KMS-11 (cell line): Measurements from ENCODE around the gene FNBP1.

ENCODE experiments used
- H2AFZ ChIP-seq: fragments of 200-600 bp; sonication (generic); 2 replicates; pipeline ENCODE4 v1.6.1; 2016; ENCODE audit warnings: antibody characterized with exemption, mixed run types, low read depth
- H3K27ac ChIP-seq: fragments of 200-600 bp; sonication (generic); 2 replicates; pipeline ENCODE4 v1.6.1; 2016; ENCODE audit warnings: mild to moderate bottlenecking, mixed run types
- H3K27me3 ChIP-seq: fragments of 200-600 bp; sonication (generic); 2 replicates; pipeline ENCODE4 v1.6.1; 2017; ENCODE audit warnings: mild to moderate bottlenecking, low read depth, mixed run types, moderate library complexity; ENCODE audit not compliant: insufficient read depth
- H3K36me3 ChIP-seq: fragments of 200-600 bp; sonication (generic); 2 replicates; pipeline ENCODE4 v1.6.1; 2017; ENCODE audit warnings: mild to moderate bottlenecking, mixed run types; ENCODE audit not compliant: insufficient read depth
- H3K4me1 ChIP-seq: fragments of 200-600 bp; sonication (generic); 2 replicates; pipeline ENCODE4 v1.6.1; 2016; ENCODE audit warnings: mild to moderate bottlenecking, low read depth, mixed run types; ENCODE audit not compliant: poor library complexity, severe bottlenecking
- H3K4me2 ChIP-seq: fragments of 200-600 bp; sonication (generic); 2 replicates; pipeline ENCODE4 v1.7.0; 2016; ENCODE audit warnings: mild to moderate bottlenecking, mixed run types
- H3K4me3 ChIP-seq: fragments of 200-600 bp; sonication (generic); IDR thresholded peaks from 2 replicates; pipeline ENCODE4 v1.6.1; 2017; ENCODE audit warnings: low read depth, low read length, mixed read lengths; ENCODE audit not compliant: insufficient read depth
- H3K79me2 ChIP-seq: fragments of 200-600 bp; sonication (generic); 2 replicates; pipeline ENCODE4 v1.6.1; 2016; ENCODE audit warnings: low read depth, mixed run types; ENCODE audit not compliant: insufficient read depth
- H3K9ac ChIP-seq: fragments of 200-600 bp; sonication (generic); 2 replicates; pipeline ENCODE4 v1.6.1; 2016; ENCODE audit warnings: mild to moderate bottlenecking, mixed run types
- H4K20me1 ChIP-seq: fragments of 200-600 bp; sonication (generic); 2 replicates; pipeline ENCODE4 v1.6.1; 2016; ENCODE audit warnings: mild to moderate bottlenecking, mixed run types; ENCODE audit not compliant: insufficient read depth
- TF ChIP-seq, protein P1 (sequence below): fragments of 200-600 bp; sonication (generic); conservative IDR thresholded peaks from 2 replicates; pipeline ENCODE4 v1.6.1; 2017; ENCODE audit warnings: low read depth, mild to moderate bottlenecking, antibody characterized with exemption, low read length, moderate library complexity, mixed read lengths

FNBP1 gene

DNA sequence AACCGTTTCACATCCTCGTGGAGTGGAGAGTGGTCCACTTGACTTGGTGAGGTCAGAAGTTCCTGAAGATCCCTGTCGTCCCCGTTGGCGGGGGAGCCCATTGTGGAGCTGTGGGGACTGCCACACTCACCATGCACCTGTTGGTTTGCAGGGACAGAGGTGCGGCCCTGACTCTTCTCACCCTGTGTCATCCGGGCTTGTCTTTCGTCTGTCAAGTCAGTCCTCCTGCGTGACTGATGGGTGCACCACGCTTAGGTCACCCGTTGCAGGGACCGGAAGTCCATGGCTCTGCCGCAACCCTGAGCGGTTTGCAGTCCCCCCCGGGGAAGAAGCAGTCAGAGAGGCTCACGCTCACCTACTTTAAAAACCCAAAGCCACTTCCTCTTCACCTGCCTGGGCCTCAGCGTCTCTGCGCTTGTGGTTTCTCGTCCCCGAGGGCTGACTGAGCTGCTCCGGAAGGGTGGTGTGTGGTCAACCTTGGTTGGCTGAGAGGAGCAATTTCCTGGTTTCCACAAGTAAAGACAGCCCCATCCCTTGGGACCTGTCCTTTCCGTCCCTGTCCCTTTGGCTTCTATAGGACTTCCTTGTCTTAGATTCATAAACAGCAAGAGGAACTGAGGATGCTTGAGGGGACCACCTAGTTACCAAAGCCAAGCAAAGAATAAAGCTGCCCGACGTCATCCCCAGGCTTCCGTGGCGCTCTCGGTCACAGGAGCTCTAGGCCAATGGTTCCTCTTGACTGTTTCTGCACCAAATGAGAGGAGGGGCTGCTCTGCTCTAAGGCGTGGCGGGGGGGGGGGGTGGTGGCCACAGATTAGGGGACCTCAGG, 154.5 kb downstream of the FNBP1 start:
- Histone ChIP-seq H3K36me3 (no peaks in the 10 kb centered on the region), H2AFZ (peak overlapping the region; percentile 41; the same call in 1 of the 2 replicates), H3K27ac (peak overlapping the region; percentile 92), H3K27me3 (no peaks in the 10 kb centered on the region), H3K4me2 (peak overlapping the region; percentile 100), H4K20me1 (no peaks in the 10 kb centered on the region), H3K79me2 (peaks cover 6% of the 10 kb centered on the region; the same call in 1 of the 2 replicates), H3K4me1 (peaks cover 64% of the 10 kb centered on the region), H3K9ac (peak overlapping the region; percentile 82), H3K4me3 (no peak overlapping the region)
- TF ChIP-seq, protein P1, sequence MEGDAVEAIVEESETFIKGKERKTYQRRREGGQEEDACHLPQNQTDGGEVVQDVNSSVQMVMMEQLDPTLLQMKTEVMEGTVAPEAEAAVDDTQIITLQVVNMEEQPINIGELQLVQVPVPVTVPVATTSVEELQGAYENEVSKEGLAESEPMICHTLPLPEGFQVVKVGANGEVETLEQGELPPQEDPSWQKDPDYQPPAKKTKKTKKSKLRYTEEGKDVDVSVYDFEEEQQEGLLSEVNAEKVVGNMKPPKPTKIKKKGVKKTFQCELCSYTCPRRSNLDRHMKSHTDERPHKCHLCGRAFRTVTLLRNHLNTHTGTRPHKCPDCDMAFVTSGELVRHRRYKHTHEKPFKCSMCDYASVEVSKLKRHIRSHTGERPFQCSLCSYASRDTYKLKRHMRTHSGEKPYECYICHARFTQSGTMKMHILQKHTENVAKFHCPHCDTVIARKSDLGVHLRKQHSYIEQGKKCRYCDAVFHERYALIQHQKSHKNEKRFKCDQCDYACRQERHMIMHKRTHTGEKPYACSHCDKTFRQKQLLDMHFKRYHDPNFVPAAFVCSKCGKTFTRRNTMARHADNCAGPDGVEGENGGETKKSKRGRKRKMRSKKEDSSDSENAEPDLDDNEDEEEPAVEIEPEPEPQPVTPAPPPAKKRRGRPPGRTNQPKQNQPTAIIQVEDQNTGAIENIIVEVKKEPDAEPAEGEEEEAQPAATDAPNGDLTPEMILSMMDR, result no peak

DNA sequence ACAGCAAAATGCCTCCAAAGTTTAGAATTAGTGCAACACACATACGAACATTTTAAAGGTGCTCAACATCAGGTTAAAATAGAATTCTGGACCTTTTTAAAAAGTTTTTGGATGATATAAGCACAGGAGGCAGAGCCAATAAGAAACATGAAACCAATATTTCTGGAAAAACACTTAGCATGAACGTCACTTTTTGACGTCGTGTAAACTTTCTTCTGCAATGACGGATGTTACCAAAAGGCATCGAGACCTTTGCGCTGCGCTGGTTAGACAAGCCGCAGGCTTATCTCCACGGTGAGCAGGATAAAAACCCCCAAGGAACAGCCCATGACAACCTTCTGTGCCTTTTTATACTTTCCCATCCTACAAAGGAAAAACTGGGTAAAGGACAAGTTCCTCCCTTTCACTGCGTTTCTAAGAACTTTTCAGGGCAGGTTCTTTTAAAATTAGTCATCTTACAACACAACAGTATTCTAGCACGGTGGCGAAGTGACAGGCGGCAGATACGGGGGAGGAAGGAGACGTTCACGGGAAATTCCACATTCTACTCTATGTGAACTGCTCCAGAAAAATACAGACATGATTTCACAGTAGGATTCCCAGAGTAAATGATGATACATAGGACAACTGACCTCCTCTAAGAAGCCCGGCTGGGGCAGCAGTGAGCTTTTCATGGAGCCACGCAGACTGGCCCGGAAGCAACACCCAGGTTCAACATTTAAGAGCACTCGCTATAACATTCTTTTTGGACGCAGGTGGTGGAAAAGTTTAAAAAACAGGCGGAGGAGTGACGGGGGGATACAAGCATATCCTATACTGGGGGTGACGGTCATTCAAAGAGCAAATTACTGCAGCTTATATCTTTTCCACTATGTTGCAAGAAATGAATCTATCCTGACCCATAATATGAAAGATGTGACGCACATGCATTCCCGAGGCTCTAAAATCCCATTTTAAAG, 155.4 kb downstream of the FNBP1 start:
- Histone ChIP-seq H2AFZ (peak overlapping the region; percentile 41; the same call in 1 of the 2 replicates), H4K20me1 (no peaks in the 10 kb centered on the region), H3K27ac (peak overlapping the region; percentile 92), H3K9ac (peak overlapping the region; percentile 82), H3K4me1 (peaks cover 55% of the 10 kb centered on the region), H3K79me2 (peaks cover 6% of the 10 kb centered on the region; the same call in 1 of the 2 replicates), H3K27me3 (no peaks in the 10 kb centered on the region), H3K4me2 (peak overlapping the region; percentile 100), H3K4me3 (no peak overlapping the region), H3K36me3 (no peaks in the 10 kb centered on the region)
- TF ChIP-seq, protein P1, result peak; percentile 30; the same call in 1 of the 2 replicates

DNA sequence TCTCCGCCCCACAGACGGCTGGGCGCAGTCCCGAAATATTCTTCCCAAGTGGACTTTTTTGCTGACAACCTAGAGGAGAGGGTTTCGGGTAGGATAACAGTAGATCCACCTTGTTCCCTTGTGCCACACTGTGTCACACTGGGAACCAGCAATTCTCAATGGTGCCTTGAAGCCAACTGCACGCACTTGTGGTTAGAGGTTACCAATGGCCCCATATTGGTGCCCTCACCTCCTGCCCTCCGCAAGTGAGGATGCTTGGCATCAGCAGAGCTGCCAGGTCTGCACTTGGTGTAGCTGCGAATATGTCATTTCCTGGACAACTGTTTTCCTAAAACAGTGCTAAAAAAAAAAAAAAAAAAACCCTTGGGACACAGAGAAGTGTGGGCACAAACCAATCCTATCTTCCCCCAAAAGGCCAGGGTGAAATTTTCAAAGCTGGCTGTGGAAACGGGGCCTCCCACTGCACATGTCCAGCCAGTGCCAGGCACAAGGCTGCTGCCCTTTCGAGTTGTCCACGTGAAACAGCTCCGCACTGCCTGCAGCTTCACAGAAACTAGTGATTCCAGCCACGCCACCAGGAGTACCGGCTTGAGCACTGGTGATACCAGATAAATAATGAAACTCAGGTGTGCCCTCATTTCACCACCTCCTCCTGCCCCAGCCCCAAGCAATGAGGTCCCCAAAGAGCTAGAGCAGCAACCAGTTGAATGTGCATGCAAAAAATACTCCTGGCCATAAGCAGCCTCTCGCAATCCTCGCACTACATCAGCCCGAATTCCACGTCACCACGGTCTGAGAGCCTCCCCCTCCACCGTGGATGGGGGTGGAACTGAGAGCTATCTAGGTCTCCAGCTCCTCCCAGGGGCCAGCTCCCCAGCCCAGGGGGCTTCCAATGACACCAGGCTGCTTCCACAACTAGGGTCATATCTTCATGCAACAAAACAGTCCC, 156.5 kb downstream of the FNBP1 start:
- H3K79me2 ChIP-seq, result peaks cover 6% of the 10 kb centered on the region; the same call in 1 of the 2 replicates
- peak overlapping the region; percentile 100 for H3K4me2 ChIP-seq
- H3K4me3 ChIP-seq, result no peak overlapping the region
- H4K20me1 ChIP-seq, result no peaks in the 10 kb centered on the region
- no peaks in the 10 kb centered on the region for H3K36me3 ChIP-seq
- TF ChIP-seq, protein P1, result no peak
- H3K27ac ChIP-seq, result peak overlapping the region; percentile 92
- H3K27me3 ChIP-seq, result no peaks in the 10 kb centered on the region
- peak overlapping the region; percentile 82 for H3K9ac ChIP-seq
- H3K4me1 ChIP-seq, result peaks cover 44% of the 10 kb centered on the region
- peak overlapping the region; percentile 10; the same call in 1 of the 2 replicates for H2AFZ ChIP-seq
